HepG2 (cell line): ENCODE data around the gene CARS1. TPM values are rescaled to one million over a fixed set of nuclear protein-coding genes. Genes with fewer than 3 reads are reported as not detected.

Experiments used
- ATAC-seq: fragments of 200-7000 bp; cut with Tn5 transposase; 3 replicates; pipeline ENCODE4 v1.9.1; 2020; ENCODE audit warnings: mild to moderate bottlenecking, moderate library complexity
- BruUV-seq: library from RNA; stranded (reverse); fragments of 400-500 nt; replicated peaks from 2 replicates; lab custom pipeline; 2021; lab: Mats Ljungman, UMichigan
- CTCF ChIA-PET: fragments of 300-600 bp; formaldehyde crosslinking; extraction: SDS; loops from one replicate; lab custom pipeline; 2021; ENCODE audit warnings: low total read pairs, inconsistent platforms, low intra/inter-chr PET ratio; lab: Yijun Ruan, JAX
- POLR2A ChIA-PET: fragments of 350-600 bp; sonication (Branson Sonifier 250); formaldehyde crosslinking; loops from one replicate; lab custom pipeline; 2020; ENCODE audit warnings: antibody characterized with exemption, inconsistent platforms; lab: Yijun Ruan, JAX
- DNase-seq: peaks from one replicate; pipeline ENCODE4 v3.0.0-alpha.2; 2015; ENCODE audit warnings: low spot score
- FAIRE-seq: peaks from 3 replicates; lab custom pipeline; 2011; peaks lifted over from hg19 to GRCh38; lab: Jason Lieb, UNC
- H2AFZ ChIP-seq: one replicate; pipeline ENCODE4 v1.6.1; 2011; ENCODE audit warnings: low read length, inconsistent platforms
- H3K27ac ChIP-seq: fragments of 300-600 bp; 3 replicates; pipeline ENCODE4 v1.8.0; 2011; ENCODE audit warnings: mixed run types, mild to moderate bottlenecking, mixed read lengths, low read length, inconsistent platforms; ENCODE audit not compliant: insufficient read depth; ENCODE audit errors: extremely low read length
- H3K27me3 ChIP-seq, 2 experiments: fragments of 200-600 bp in 1 of 2; 2 replicates in 1 of 2; 3 replicates in 1 of 2; pipeline versions ENCODE4 v1.6.0 to v1.8.0; 2011; ENCODE audit warnings: low read length in 2 of 2, mild to moderate bottlenecking in 2 of 2, moderate library complexity in 2 of 2, inconsistent platforms in 1 of 2; ENCODE audit not compliant: insufficient read depth in 2 of 2, control insufficient read depth in 1 of 2
- H3K36me3 ChIP-seq, 2 experiments: fragments of 200-600 bp in 1 of 2; replicated peaks in 1 of 2; 2 replicates in 1 of 2; 3 replicates in 1 of 2; pipeline versions ENCODE4 v1.5.1 to v1.8.0; 2011; ENCODE audit warnings: low read length in 2 of 2, inconsistent platforms in 1 of 2; ENCODE audit not compliant: insufficient read depth in 2 of 2, control insufficient read depth in 1 of 2
- H3K4me1 ChIP-seq: 2 replicates; pipeline ENCODE4 v1.5.1; 2012; ENCODE audit warnings: low read length, inconsistent platforms; ENCODE audit not compliant: insufficient read depth
- H3K4me2 ChIP-seq: 2 replicates; pipeline ENCODE4 v1.6.0; 2011; ENCODE audit warnings: low read depth, low read length, inconsistent platforms
- H3K4me3 ChIP-seq, 3 experiments: fragments of 200-600 bp in 1 of 3; sonication (generic), shearing (Covaris generic) in 1 of 3; replicated peaks in 1 of 3; 2 replicates each; pipeline ENCODE4 v1.5.1; 2011 to 2016; ENCODE audit warnings: low read length in 3 of 3, inconsistent platforms in 2 of 3, low read depth in 2 of 3, mild to moderate bottlenecking in 2 of 3, control low read depth in 1 of 3, mixed read lengths in 1 of 3; ENCODE audit not compliant: insufficient read depth in 1 of 3
- H3K79me2 ChIP-seq: one replicate; pipeline ENCODE4 v1.6.1; 2011; ENCODE audit warnings: low read length, inconsistent platforms; ENCODE audit not compliant: insufficient read depth
- H3K9ac ChIP-seq: 2 replicates; pipeline ENCODE4 v1.6.0; 2011; ENCODE audit warnings: mild to moderate bottlenecking, low read depth, low read length, inconsistent platforms; ENCODE audit not compliant: insufficient read depth
- H3K9me3 ChIP-seq: 2 replicates; pipeline ENCODE4 v1.5.1; 2012; ENCODE audit warnings: mild to moderate bottlenecking, low read length
- H4K20me1 ChIP-seq: 2 replicates; pipeline ENCODE4 v1.6.0; 2011; ENCODE audit warnings: inconsistent platforms, mild to moderate bottlenecking, low read length, moderate library complexity; ENCODE audit not compliant: insufficient read depth
- AHR ChIP-seq: IDR thresholded peaks from 2 replicates; pipeline ENCODE4 v1.6.1; 2018; ENCODE audit warnings: missing genetic modification reagents, missing compliant biosample characterization
- HNRNPH1 ChIP-seq: fragments of 200-400 bp; formaldehyde crosslinking; optimal IDR thresholded peaks from 2 replicates; pipeline ENCODE3; 2017; ENCODE audit warnings: mild to moderate bottlenecking, low read depth, low read length
- IRF2 ChIP-seq: IDR thresholded peaks from 2 replicates; pipeline ENCODE4 v1.6.1; 2018; ENCODE audit warnings: missing genetic modification reagents, missing compliant biosample characterization
- KLF11 ChIP-seq: IDR thresholded peaks from 2 replicates; pipeline ENCODE4 v1.6.1; 2016; ENCODE audit warnings: missing compliant biosample characterization
- MTA3 ChIP-seq: sonication (generic); formaldehyde crosslinking; IDR thresholded peaks from 2 replicates; pipeline ENCODE4 v1.4.0; 2020; ENCODE audit warnings: missing genetic modification reagents
- PRPF4 ChIP-seq: fragments of 200-400 bp; formaldehyde crosslinking; IDR thresholded peaks from 2 replicates; pipeline ENCODE4 v1.6.1; 2016; ENCODE audit warnings: low read length, low read depth; ENCODE audit not compliant: poor library complexity, severe bottlenecking
- SP140L ChIP-seq: sonication (generic); formaldehyde crosslinking; IDR thresholded peaks from 2 replicates; pipeline ENCODE4 v1.4.0; 2020; ENCODE audit warnings: missing genetic modification reagents, borderline replicate concordance
- ZFP90 ChIP-seq: sonication (generic); formaldehyde crosslinking; IDR thresholded peaks from 2 replicates; pipeline ENCODE4 v1.8.0; 2022; ENCODE audit warnings: missing genetic modification reagents, mild to moderate bottlenecking, inconsistent platforms, borderline replicate concordance
- ZMAT3 ChIP-seq: sonication (generic); formaldehyde crosslinking; conservative IDR thresholded peaks from 2 replicates; pipeline ENCODE4 v1.7.0; 2021; ENCODE audit warnings: missing genetic modification reagents
- ZNF224 ChIP-seq: sonication (generic); formaldehyde crosslinking; IDR thresholded peaks from 2 replicates; pipeline ENCODE4 v1.5.0; 2020; ENCODE audit warnings: mild to moderate bottlenecking, missing genetic modification reagents
- ZNF367 ChIP-seq: sonication (generic); formaldehyde crosslinking; IDR thresholded peaks from 2 replicates; pipeline ENCODE4 v1.4.0; 2020; ENCODE audit warnings: missing genetic modification reagents, borderline replicate concordance
- ZNF709 ChIP-seq: sonication (generic); formaldehyde crosslinking; IDR thresholded peaks from 2 replicates; pipeline ENCODE4 v1.5.0; 2020; ENCODE audit warnings: mild to moderate bottlenecking, missing genetic modification reagents
- ZNF891 ChIP-seq: sonication (generic); formaldehyde crosslinking; IDR thresholded peaks from 2 replicates; pipeline ENCODE4 v1.5.0; 2020; ENCODE audit warnings: mild to moderate bottlenecking, missing genetic modification reagents
- WGBS: methylation state at CpG from one replicate; pipeline ENCODE4 v1.1.6; 2017; ENCODE audit warnings: low lambda C conversion rate; 5-methylcytosine and 5-hydroxymethylcytosine counted together
- in situ Hi-C: cut with HindIII; loops from 2 replicates; pipeline ENCODE4 v1.10.0; 2017; ENCODE audit warnings: low pct_unique_long_range_greater_than_20kb; ENCODE audit not compliant: extremely low pct_ligation_motif_present
- intact Hi-C: fragments of 100-400 bp; cut with micrococcal nuclease; formaldehyde crosslinking; loops from one replicate; pipeline ENCODE4 v1.10.0; 2022; ENCODE audit not compliant: unreplicated experiment
- polyA plus RNA-seq, 8 experiments: library from polyadenylated mRNA; depleted of rRNA in 3 of 8; stranded (reverse) in 7 of 8; unstranded in 1 of 8; fragments of >200 nt; fragmentation: Illumina TruSeq in 4 of 8; extraction: Trizol in 4 of 8; gene quantifications; 2 replicates each; pipeline versions ENCODE4 v1.2.1 to v1.2.3, GENCODE V29; 2011 to 2016; ENCODE audit warnings: low read depth in 4 of 8, missing spikeins in 1 of 8, mixed read lengths in 1 of 8; ENCODE audit not compliant: insufficient read depth in 1 of 8
- total RNA-seq, 5 experiments: library from RNA; depleted of rRNA; stranded (reverse); fragments of >200 nt; fragmentation: Illumina TruSeq; extraction: Trizol; gene quantifications; 2 replicates each; pipeline ENCODE4 v1.2.3, GENCODE V29; 2016; ENCODE audit warnings: low read depth in 1 of 5
- TF ChIP-seq, protein P1 (sequence below): sonication (generic); formaldehyde crosslinking; IDR thresholded peaks from 2 replicates; pipeline ENCODE4 v1.8.0; 2022; ENCODE audit warnings: low read depth, missing genetic modification reagents
- TF ChIP-seq, protein P2 (sequence below): sonication (generic); formaldehyde crosslinking; IDR thresholded peaks from 2 replicates; pipeline ENCODE4 v1.5.0; 2020; ENCODE audit warnings: missing genetic modification reagents
- TF ChIP-seq, protein P3 (sequence below): sonication (generic); formaldehyde crosslinking; IDR thresholded peaks from 2 replicates; pipeline ENCODE4 v1.5.1; 2020; ENCODE audit warnings: mild to moderate bottlenecking, missing genetic modification reagents, borderline replicate concordance
- TF ChIP-seq, protein P4 (sequence below): sonication (generic); formaldehyde crosslinking; IDR thresholded peaks from 2 replicates; pipeline ENCODE4 v1.4.0; 2020; ENCODE audit warnings: mild to moderate bottlenecking, missing genetic modification reagents
- TF ChIP-seq, protein P5 (sequence below): IDR thresholded peaks from 2 replicates; pipeline ENCODE4 v1.6.1; 2016; ENCODE audit warnings: missing compliant biosample characterization, missing genetic modification reagents, borderline replicate concordance

CARS1 gene
- total and polyA plus RNA-seq, 2 of the 13 experiments (the other 11 are each of a cell fraction or from before 2014, with no cell fraction given) = 33.8 to 47.0 TPM

DNA sequence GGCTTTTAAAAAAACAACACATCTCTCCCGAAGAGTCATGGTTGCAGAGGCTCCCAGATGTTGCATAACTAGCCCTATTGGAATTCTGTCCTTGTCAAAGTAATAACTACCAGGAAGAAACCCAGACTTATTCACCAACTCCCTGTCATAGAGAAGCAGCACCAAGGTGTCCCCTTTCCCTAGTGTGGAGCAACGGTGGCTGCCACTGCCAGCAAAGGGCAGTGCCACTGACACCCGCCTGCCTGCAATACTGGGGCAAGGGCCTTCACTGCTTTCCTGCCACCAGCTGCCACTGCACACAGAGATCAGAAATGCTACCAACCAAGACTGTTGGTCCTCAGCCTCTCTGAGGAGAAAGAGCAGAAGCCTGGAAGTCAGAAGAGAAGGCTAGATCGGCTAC is 92.4 kb downstream of the CARS1 start:
- H2AFZ ChIP-seq = no peak overlapping the region
- ChIA-PET CTCF (no interaction called here), POLR2A (no interaction called here)
- H3K36me3 ChIP-seq = peaks cover 40 to 93% of the 10 kb centered on the region in 2 experiments
- in situ Hi-C loops = no loop called here
- intact Hi-C loops = no loop called here
- no peak overlapping the region for H3K27ac ChIP-seq
- H3K4me3 ChIP-seq = no peak overlapping the region
- no peak overlapping the region for H3K9ac ChIP-seq
- peaks cover 48% of the 10 kb centered on the region for H4K20me1 ChIP-seq
- no peaks in the 10 kb centered on the region for H3K9me3 ChIP-seq
- ATAC-seq (no peak), FAIRE-seq (no peak), DNase-seq (no peak)
- no peaks in the 10 kb centered on the region for H3K27me3 ChIP-seq
- no peak overlapping the region for H3K4me2 ChIP-seq
- 88% methylated on average over 4 of the region's 4 CpGs for WGBS
- no TSS peak for BruUV-seq
- peaks cover 82% of the 10 kb centered on the region for H3K79me2 ChIP-seq
- TF ChIP-seq, protein P1, sequence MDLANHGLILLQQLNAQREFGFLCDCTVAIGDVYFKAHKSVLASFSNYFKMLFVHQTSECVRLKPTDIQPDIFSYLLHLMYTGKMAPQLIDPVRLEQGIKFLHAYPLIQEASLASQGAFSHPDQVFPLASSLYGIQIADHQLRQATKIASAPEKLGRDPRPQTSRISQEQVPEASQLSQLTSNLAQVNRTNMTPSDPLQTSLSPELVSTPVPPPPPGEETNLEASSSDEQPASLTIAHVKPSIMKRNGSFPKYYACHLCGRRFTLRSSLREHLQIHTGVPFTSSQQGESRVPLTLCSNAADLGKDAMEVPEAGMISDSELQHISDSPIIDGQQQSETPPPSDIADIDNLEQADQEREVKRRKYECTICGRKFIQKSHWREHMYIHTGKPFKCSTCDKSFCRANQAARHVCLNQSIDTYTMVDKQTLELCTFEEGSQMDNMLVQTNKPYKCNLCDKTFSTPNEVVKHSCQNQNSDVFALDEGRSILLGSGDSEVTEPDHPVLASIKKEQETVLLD (CRISPR knock-in tag) = no peak
- TF ChIP-seq PRPF4 = no peak
- TF ChIP-seq ZNF891 (CRISPR knock-in tag) = no peak
- no peak for TF ChIP-seq AHR
- TF ChIP-seq, protein P2, sequence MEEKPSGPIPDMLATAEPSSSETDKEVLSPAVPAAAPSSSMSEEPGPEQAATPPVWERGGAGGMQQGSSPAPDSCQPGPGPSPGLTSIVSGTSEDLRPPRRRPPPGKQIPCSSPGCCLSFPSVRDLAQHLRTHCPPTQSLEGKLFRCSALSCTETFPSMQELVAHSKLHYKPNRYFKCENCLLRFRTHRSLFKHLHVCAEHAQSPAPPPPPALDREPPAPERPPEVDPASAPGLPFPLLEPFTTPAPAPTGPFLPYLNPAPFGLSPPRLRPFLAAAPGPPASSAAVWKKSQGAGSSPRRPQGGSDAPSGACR (CRISPR knock-in tag) = no peak
- no peak for TF ChIP-seq KLF11 (CRISPR knock-in tag)
- TF ChIP-seq ZNF709 (CRISPR knock-in tag) = no peak
- TF ChIP-seq ZNF367 = no peak
- TF ChIP-seq, protein P3, sequence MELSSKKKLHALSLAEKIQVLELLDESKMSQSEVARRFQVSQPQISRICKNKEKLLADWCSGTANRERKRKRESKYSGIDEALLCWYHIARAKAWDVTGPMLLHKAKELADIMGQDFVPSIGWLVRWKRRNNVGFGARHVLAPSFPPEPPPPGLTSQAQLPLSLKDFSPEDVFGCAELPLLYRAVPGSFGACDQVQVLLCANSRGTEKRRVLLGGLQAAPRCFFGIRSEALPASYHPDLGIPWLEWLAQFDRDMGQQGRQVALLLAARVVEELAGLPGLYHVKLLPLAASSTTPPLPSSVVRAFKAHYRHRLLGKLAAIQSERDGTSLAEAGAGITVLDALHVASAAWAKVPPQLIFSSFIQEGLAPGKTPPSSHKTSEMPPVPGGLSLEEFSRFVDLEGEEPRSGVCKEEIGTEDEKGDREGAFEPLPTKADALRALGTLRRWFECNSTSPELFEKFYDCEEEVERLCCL (CRISPR knock-in tag) = no peak
- TF ChIP-seq SP140L (CRISPR knock-in tag) = no peak
- TF ChIP-seq ZNF224 = no peak
- TF ChIP-seq, protein P4, sequence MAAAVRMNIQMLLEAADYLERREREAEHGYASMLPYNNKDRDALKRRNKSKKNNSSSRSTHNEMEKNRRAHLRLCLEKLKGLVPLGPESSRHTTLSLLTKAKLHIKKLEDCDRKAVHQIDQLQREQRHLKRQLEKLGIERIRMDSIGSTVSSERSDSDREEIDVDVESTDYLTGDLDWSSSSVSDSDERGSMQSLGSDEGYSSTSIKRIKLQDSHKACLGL (CRISPR knock-in tag) = no peak
- TF ChIP-seq MTA3 (CRISPR knock-in tag) = no peak
- no peak for TF ChIP-seq IRF2 (CRISPR knock-in tag)
- TF ChIP-seq ZFP90 (CRISPR knock-in tag) = no peak
- no peak for TF ChIP-seq HNRNPH1
- TF ChIP-seq ZMAT3 (CRISPR knock-in tag) = no peak
- TF ChIP-seq, protein P5, sequence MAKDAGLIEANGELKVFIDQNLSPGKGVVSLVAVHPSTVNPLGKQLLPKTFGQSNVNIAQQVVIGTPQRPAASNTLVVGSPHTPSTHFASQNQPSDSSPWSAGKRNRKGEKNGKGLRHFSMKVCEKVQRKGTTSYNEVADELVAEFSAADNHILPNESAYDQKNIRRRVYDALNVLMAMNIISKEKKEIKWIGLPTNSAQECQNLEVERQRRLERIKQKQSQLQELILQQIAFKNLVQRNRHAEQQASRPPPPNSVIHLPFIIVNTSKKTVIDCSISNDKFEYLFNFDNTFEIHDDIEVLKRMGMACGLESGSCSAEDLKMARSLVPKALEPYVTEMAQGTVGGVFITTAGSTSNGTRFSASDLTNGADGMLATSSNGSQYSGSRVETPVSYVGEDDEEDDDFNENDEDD = no peak
- no peaks in the 10 kb centered on the region for H3K4me1 ChIP-seq
